DMS153 treated with DMSO at 0.1 percent for 48 hours (cell line): Measurements from ENCODE around the gene ERI2.
"Not testable (repeated sequence)": the region's sequence is repeated elsewhere in the genome, so short reads cannot be mapped to it uniquely, and the experiment has no call there.

Experiments used
- DNase-seq: peaks from one replicate; lab custom pipeline; 2025; ENCODE audit not compliant: unreplicated experiment; lab: John Stamatoyannopoulos, UW

ERI2 gene

GRCh38 chr16:20818929-20819585 lies 12.8 kb upstream of the ERI2 start:
- no peak for DNase-seq

GRCh38 chr16:20814784-20815183 lies 8.5 kb upstream of the ERI2 start:
- no peak for DNase-seq

GRCh38 chr16:20812510-20812909 lies 6.2 kb upstream of the ERI2 start:
- DNase-seq, result no peak

GRCh38 chr16:20811889-20812439 lies 5.7 kb upstream of the ERI2 start:
- no peak for DNase-seq

GRCh38 chr16:20807862-20808261 lies 1.6 kb upstream of the ERI2 start:
- DNase-seq, result no peak

- not testable (repeated sequence) for DNase-seq
Observed at GRCh38 chr16:20805684-20806167, 546 bp downstream of the ERI2 start.

GRCh38 chr16:20803561-20804214 lies 2.6 kb downstream of the ERI2 start:
- DNase-seq, result no peak

- DNase-seq, result no peak
Observed at GRCh38 chr16:20803192-20803560, 3.1 kb downstream of the ERI2 start.

- DNase-seq, result no peak
Observed at GRCh38 chr16:20801278-20801677, 5.0 kb downstream of the ERI2 start.

GRCh38 chr16:20799599-20799998 lies 6.7 kb downstream of the ERI2 start:
- DNase-seq, result no peak

- no peak for DNase-seq
Observed at GRCh38 chr16:20798364-20798763, 7.9 kb downstream of the ERI2 start.

GRCh38 chr16:20791923-20792612 lies 14.2 kb downstream of the ERI2 start:
- no peak for DNase-seq

- no peak for DNase-seq
Observed at GRCh38 chr16:20789130-20789529, 17.1 kb downstream of the ERI2 start.

GRCh38 chr16:20784204-20784603 lies 22.1 kb downstream of the ERI2 start:
- DNase-seq, result no peak

GRCh38 chr16:20782470-20782869 lies 23.8 kb downstream of the ERI2 start:
- no peak for DNase-seq

GRCh38 chr16:20781697-20782096 lies 24.6 kb downstream of the ERI2 start:
- no peak for DNase-seq

- DNase-seq, result peak; percentile 36
Observed at GRCh38 chr16:20774703-20775362, 31.4 kb downstream of the ERI2 start.

GRCh38 chr16:20773679-20774078 lies 32.6 kb downstream of the ERI2 start:
- DNase-seq, result no peak

- DNase-seq, result no peak
Observed at GRCh38 chr16:20768818-20769217, 37.5 kb downstream of the ERI2 start.

GRCh38 chr16:20768121-20768520 lies 38.2 kb downstream of the ERI2 start:
- no peak for DNase-seq

GRCh38 chr16:20767577-20767976 lies 38.7 kb downstream of the ERI2 start:
- no peak for DNase-seq
